IgD-negative memory B cell (primary cell): ENCODE results near the gene LRRC4C. TPM values are rescaled to one million over a fixed set of nuclear protein-coding genes. Genes with fewer than 3 reads are reported as not detected.
"Not testable (repeated sequence)": the region's sequence is repeated elsewhere in the genome, so short reads cannot be mapped to it uniquely, and the experiment has no call there.

ENCODE experiments used
- H3K27ac Mint-ChIP-seq, 3 donors: one replicate each; pipeline ENCODE4 v1.8.0; 2020 to 2022; ENCODE audit warnings: mild to moderate bottlenecking in 3 of 3, mixed read lengths in 3 of 3, moderate library complexity in 1 of 3
- H3K27me3 Mint-ChIP-seq: one replicate; pipeline ENCODE4 v1.8.0; 2021; ENCODE audit warnings: mixed read lengths
- H3K36me3 Mint-ChIP-seq: one replicate; pipeline ENCODE4 v1.8.0; 2020; ENCODE audit warnings: mild to moderate bottlenecking, mixed read lengths
- H3K4me1 Mint-ChIP-seq, 3 donors: one replicate each; pipeline ENCODE4 v1.8.0; 2020 to 2022; ENCODE audit warnings: mixed read lengths in 3 of 3, mild to moderate bottlenecking in 1 of 3
- H3K4me3 Mint-ChIP-seq, 4 donors: one replicate each; pipeline ENCODE4 v1.8.0; 2020 to 2022; ENCODE audit warnings: mild to moderate bottlenecking in 4 of 4, mixed read lengths in 4 of 4, moderate library complexity in 3 of 4
- H3K9me3 Mint-ChIP-seq, 3 donors: one replicate each; pipeline ENCODE4 v1.8.0; 2020 to 2021; ENCODE audit warnings: mixed read lengths in 3 of 3, mild to moderate bottlenecking in 1 of 3
- polyA plus RNA-seq: library from polyadenylated mRNA; unstranded; fragments of 300-500 nt; fragmentation: Illumina TruSeq; gene quantifications from one replicate; pipeline ENCODE4 v1.2.3, GENCODE V29; 2021

The LRRC4C gene
- polyA plus RNA-seq, 1 donor from 2014 or later: not detected

- Mint-ChIP-seq H3K4me3 (no peak overlapping the region), H3K4me1 (no peaks in the 10 kb centered on the region)
Observed at GRCh38 chr11:40867991-40868632, 591.3 kb downstream of the LRRC4C start.

GRCh38 chr11:40857754-40858153 is 601.7 kb downstream of the LRRC4C start:
- H3K9me3 Mint-ChIP-seq, H3K27ac Mint-ChIP-seq, H3K36me3 Mint-ChIP-seq, H3K4me1 Mint-ChIP-seq, H3K4me3 Mint-ChIP-seq, H3K27me3 Mint-ChIP-seq: not testable (repeated sequence)

More at GRCh38 chr11:40867991-40868632, 591.3 kb downstream of the LRRC4C start:
- Mint-ChIP-seq H3K27me3 (no peaks in the 10 kb centered on the region), H3K9me3 (peaks cover 2 to 3% (median 2%) of the 10 kb centered on the region in 3 donors), H3K36me3 (no peaks in the 10 kb centered on the region), H3K27ac (no peak overlapping the region)

GRCh38 chr11:40842750-40843339 is 616.6 kb downstream of the LRRC4C start:
- Mint-ChIP-seq H3K4me1 (no peaks in the 10 kb centered on the region), H3K9me3 (peaks cover 2 to 6% (median 4%) of the 10 kb centered on the region in 3 donors), H3K27me3 (no peaks in the 10 kb centered on the region), H3K27ac (no peak overlapping the region), H3K36me3 (no peaks in the 10 kb centered on the region), H3K4me3 (no peak overlapping the region)

GRCh38 chr11:40841231-40841630 is 618.2 kb downstream of the LRRC4C start:
- Mint-ChIP-seq H3K4me3 (no peak overlapping the region), H3K36me3 (no peaks in the 10 kb centered on the region), H3K4me1 (no peaks in the 10 kb centered on the region), H3K27ac (no peak overlapping the region), H3K9me3 (peaks cover 2 to 6% (median 2%) of the 10 kb centered on the region in 3 donors), H3K27me3 (no peaks in the 10 kb centered on the region)

GRCh38 chr11:40838181-40838683 is 621.2 kb downstream of the LRRC4C start:
- no peaks in the 10 kb centered on the region for H3K4me1 Mint-ChIP-seq
- H3K9me3 Mint-ChIP-seq: no peaks in the 10 kb centered on the region
- no peak overlapping the region for H3K27ac Mint-ChIP-seq
- no peaks in the 10 kb centered on the region for H3K36me3 Mint-ChIP-seq
- no peaks in the 10 kb centered on the region for H3K27me3 Mint-ChIP-seq
- no peak overlapping the region for H3K4me3 Mint-ChIP-seq

GRCh38 chr11:40827116-40827515 is 632.3 kb downstream of the LRRC4C start:
- no peak overlapping the region for H3K4me3 Mint-ChIP-seq
- peaks cover 3 to 6% (median 5%) of the 10 kb centered on the region in 3 donors for H3K9me3 Mint-ChIP-seq
- H3K36me3 Mint-ChIP-seq: peaks cover 2% of the 10 kb centered on the region
- no peaks in the 10 kb centered on the region for H3K27me3 Mint-ChIP-seq
- H3K4me1 Mint-ChIP-seq: no peaks in the 10 kb centered on the region
- H3K27ac Mint-ChIP-seq: no peak overlapping the region

GRCh38 chr11:40826601-40827000 is 632.9 kb downstream of the LRRC4C start:
- peaks cover 3 to 6% (median 6%) of the 10 kb centered on the region in 3 donors for H3K9me3 Mint-ChIP-seq
- no peaks in the 10 kb centered on the region for H3K27me3 Mint-ChIP-seq
- H3K27ac Mint-ChIP-seq: no peak overlapping the region
- H3K36me3 Mint-ChIP-seq: peaks cover 2% of the 10 kb centered on the region
- H3K4me3 Mint-ChIP-seq: no peak overlapping the region
- H3K4me1 Mint-ChIP-seq: no peaks in the 10 kb centered on the region

- peaks cover 2% of the 10 kb centered on the region for H3K36me3 Mint-ChIP-seq
- H3K27ac Mint-ChIP-seq: no peak overlapping the region
- H3K27me3 Mint-ChIP-seq: no peaks in the 10 kb centered on the region
- no peak overlapping the region for H3K4me3 Mint-ChIP-seq
- peaks cover 0 to 4% (median 3%) of the 10 kb centered on the region in 3 donors for H3K9me3 Mint-ChIP-seq
- no peaks in the 10 kb centered on the region for H3K4me1 Mint-ChIP-seq
Observed at GRCh38 chr11:40825201-40825834, 634.1 kb downstream of the LRRC4C start.

GRCh38 chr11:40819230-40819629 is 640.2 kb downstream of the LRRC4C start:
- no peaks in the 10 kb centered on the region for H3K4me1 Mint-ChIP-seq
- H3K27ac Mint-ChIP-seq: no peak overlapping the region
- H3K27me3 Mint-ChIP-seq: no peaks in the 10 kb centered on the region
- no peak overlapping the region for H3K4me3 Mint-ChIP-seq
- H3K9me3 Mint-ChIP-seq: peaks cover 0 to 8% (median 5%) of the 10 kb centered on the region in 3 donors
- H3K36me3 Mint-ChIP-seq: peaks cover 2% of the 10 kb centered on the region

- Mint-ChIP-seq H3K27me3 (no peaks in the 10 kb centered on the region), H3K4me1 (no peaks in the 10 kb centered on the region), H3K9me3 (peaks cover 0 to 7% (median 5%) of the 10 kb centered on the region in 3 donors), H3K4me3 (no peak overlapping the region), H3K36me3 (no peaks in the 10 kb centered on the region), H3K27ac (no peak overlapping the region)
Observed at GRCh38 chr11:40816976-40817375, 642.5 kb downstream of the LRRC4C start.

GRCh38 chr11:40797981-40798380 is 661.5 kb downstream of the LRRC4C start:
- Mint-ChIP-seq H3K36me3 (no peaks in the 10 kb centered on the region), H3K27ac (no peak overlapping the region), H3K27me3 (no peaks in the 10 kb centered on the region), H3K9me3 (peaks cover 0 to 5% (median 2%) of the 10 kb centered on the region in 3 donors), H3K4me1 (no peaks in the 10 kb centered on the region), H3K4me3 (no peak overlapping the region)

GRCh38 chr11:40787224-40787623 is 672.2 kb downstream of the LRRC4C start:
- Mint-ChIP-seq H3K4me1 (no peaks in the 10 kb centered on the region), H3K9me3 (no peaks in the 10 kb centered on the region), H3K36me3 (no peaks in the 10 kb centered on the region), H3K4me3 (no peak overlapping the region), H3K27ac (no peak overlapping the region), H3K27me3 (no peaks in the 10 kb centered on the region)

GRCh38 chr11:40763046-40763445 is 696.4 kb downstream of the LRRC4C start:
- Mint-ChIP-seq H3K4me3 (no peak overlapping the region), H3K4me1 (no peaks in the 10 kb centered on the region), H3K27me3 (no peaks in the 10 kb centered on the region), H3K9me3 (peaks cover 0 to 2% (median 1%) of the 10 kb centered on the region in 3 donors), H3K36me3 (no peaks in the 10 kb centered on the region), H3K27ac (no peak overlapping the region)

GRCh38 chr11:40759341-40759740 is 700.1 kb downstream of the LRRC4C start:
- Mint-ChIP-seq H3K36me3 (no peaks in the 10 kb centered on the region), H3K27me3 (no peaks in the 10 kb centered on the region), H3K4me1 (no peaks in the 10 kb centered on the region), H3K4me3 (no peak overlapping the region), H3K9me3 (peaks cover 0 to 2% (median 1%) of the 10 kb centered on the region in 3 donors), H3K27ac (no peak overlapping the region)

- H3K27ac Mint-ChIP-seq: no peak overlapping the region
- peaks cover 0 to 11% (median 4%) of the 10 kb centered on the region in 3 donors for H3K9me3 Mint-ChIP-seq
- H3K27me3 Mint-ChIP-seq: no peaks in the 10 kb centered on the region
- H3K36me3 Mint-ChIP-seq: no peaks in the 10 kb centered on the region
- H3K4me3 Mint-ChIP-seq: no peak overlapping the region
- H3K4me1 Mint-ChIP-seq: no peaks in the 10 kb centered on the region
Observed at GRCh38 chr11:40754297-40754696, 705.2 kb downstream of the LRRC4C start.
